Astrocyte of the cerebellum (primary cell): Measurements from ENCODE around the gene NDUFV2.

Experiments
- DNase-seq: peaks from one replicate; pipeline ENCODE4 v3.0.0-alpha.2; 2011; ENCODE audit warnings: low read depth
- H3K4me3 ChIP-seq: 2 replicates; pipeline ENCODE4 v1.5.1; 2011; ENCODE audit warnings: mild to moderate bottlenecking, low read depth, low read length, moderate library complexity
- CTCF ChIP-seq: IDR thresholded peaks from 2 replicates; pipeline ENCODE4 v1.5.1; 2012; ENCODE audit warnings: low read length, low read depth, moderate library complexity, mild to moderate bottlenecking; ENCODE audit errors: missing control alignments
- in situ Hi-C: cut with HindIII; loops from 2 replicates; pipeline ENCODE4 v1.10.0; 2017; ENCODE audit warnings: low sequenced_read_pairs

NDUFV2 gene

GRCh38 chr18:9140381-9140780 is 37.9 kb downstream of the NDUFV2 start:
- in situ Hi-C loops: no loop called here
- TF ChIP-seq CTCF: no peak
- DNase-seq: no peak
- H3K4me3 ChIP-seq: no peak overlapping the region

DNA sequence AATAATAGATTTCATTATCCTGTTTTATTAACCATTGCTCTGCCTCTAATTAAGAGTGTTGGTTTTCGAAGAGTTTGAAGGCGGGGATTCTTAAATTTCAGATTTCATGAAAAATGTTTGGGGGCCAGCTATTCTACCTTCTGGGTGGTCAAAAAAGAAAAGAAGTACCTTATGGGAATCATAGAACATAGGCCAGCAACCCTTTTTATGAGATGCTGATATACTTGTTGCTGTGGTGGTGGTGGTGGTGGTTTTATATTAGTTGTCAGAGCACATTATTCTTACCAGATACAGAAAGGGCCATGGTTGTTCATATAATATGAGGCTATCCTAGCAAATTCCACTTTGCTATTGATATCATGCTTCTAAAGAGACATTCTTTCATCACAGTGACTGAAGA is 38.5 kb downstream of the NDUFV2 start:
- TF ChIP-seq CTCF: no peak
- in situ Hi-C loops: no loop called here
- H3K4me3 ChIP-seq: no peak overlapping the region
- DNase-seq: no peak

DNA sequence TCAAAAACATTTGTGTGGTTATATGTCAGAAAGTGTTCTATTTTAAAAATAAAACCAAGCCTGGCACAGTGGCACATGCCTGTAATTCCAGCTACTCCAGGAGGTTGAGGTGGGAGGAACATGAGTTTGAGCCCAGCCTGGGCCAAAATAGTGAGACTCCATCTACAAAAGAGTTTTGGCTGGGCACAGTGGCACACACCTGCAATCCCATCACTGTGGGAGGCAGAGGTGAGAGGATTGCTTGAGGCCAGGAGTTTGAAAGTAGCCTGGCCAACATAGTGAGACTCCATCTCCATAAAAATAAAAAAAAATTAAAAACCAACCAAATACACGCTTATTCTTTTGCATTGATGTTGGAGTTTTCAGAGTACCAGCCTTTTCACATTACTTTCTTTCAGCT is 43.7 kb downstream of the NDUFV2 start:
- DNase-seq: no peak
- TF ChIP-seq CTCF: no peak
- H3K4me3 ChIP-seq: no peak overlapping the region

DNA sequence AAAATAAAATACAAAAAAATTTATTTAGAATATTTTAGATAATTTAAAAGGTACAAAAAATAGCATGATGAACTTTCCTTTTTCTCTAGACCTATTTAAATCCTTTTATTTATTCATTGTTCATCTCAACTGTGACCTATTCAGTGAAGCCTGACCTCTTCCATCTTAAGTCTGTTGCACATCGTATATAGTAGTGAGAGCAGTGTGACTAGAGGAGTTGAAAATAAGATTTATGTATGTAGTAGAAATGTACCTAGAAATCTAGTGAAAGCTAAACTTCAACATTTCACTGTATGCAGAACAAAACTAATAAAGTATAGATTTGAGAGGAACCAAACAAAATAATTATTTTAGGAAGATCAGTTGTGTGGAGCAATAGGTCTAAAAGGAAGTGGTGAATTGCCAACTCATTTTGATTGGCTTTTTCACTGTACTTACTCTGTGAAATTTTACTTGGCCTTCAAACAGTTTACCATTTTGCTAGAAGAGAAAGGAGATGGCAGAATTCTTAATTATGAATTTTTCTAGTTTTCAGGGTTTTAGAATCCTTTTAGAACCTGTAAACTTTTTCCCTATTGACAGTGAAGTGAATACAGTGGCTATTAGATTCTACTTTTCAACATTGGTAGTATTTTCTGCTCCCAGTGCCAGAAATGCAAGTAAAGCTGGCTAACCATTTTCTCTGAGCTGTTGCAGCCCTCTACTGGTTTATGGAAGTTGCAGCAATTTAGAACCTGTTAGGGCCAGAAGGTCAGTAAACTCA is 45.1 kb downstream of the NDUFV2 start:
- no peak overlapping the region for H3K4me3 ChIP-seq
- peak; percentile 87 for TF ChIP-seq CTCF
- in situ Hi-C loops: no loop called here
- DNase-seq: peak; percentile 62

More for the DNA sequence above, 43.7 kb downstream of the NDUFV2 start:
- in situ Hi-C loops: no loop called here

DNA sequence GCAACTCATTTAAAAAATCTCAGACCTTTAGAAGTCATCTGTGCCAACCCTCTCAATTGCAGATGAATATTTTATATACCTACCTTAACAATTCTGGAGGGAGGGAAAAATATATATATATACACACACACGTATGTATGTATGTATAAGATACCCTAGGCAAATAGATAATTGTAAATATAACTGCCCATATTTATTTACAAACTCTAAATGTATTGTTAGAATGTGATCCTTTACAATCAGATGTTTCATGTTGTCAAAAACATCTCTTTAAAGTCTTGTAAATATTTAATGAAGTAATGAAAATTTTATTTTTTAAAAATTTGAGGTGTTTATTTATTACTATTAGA is 45.7 kb downstream of the NDUFV2 start:
- no peak overlapping the region for H3K4me3 ChIP-seq
- TF ChIP-seq CTCF: no peak
- in situ Hi-C loops: no loop called here
- no peak for DNase-seq

GRCh38 chr18:9150121-9150520 is 47.6 kb downstream of the NDUFV2 start:
- in situ Hi-C loops: no loop called here
- no peak for DNase-seq
- H3K4me3 ChIP-seq: no peak overlapping the region
- no peak for TF ChIP-seq CTCF
